ENCODE data around the gene NUMB. TPM values are rescaled to one million over a fixed set of nuclear protein-coding genes. Genes with fewer than 3 reads are reported as not detected.

The NUMB gene
- total and polyA plus RNA-seq, 2 of the 4 experiments (the other 2 are of a cell fraction): 45.9 to 114 TPM

DNA sequence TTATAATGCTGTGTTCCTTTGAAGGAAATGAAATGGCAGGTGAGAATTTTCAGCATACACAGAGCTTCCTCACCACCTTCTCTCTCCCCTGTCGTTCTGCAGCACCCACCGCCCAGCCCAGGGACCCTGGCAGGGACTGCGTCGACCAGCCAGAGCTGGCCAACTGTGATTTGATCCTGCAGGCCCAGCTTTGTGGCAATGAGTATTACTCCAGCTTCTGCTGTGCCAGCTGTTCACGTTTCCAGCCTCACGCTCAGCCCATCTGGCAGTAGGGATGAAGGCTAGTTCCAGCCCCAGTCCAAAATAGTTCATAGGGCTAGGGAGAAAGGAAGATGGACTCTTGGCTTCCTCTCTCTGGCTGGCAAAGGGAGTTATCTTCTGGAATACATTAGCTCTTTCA, 186.0 kb downstream of the NUMB start:
- H3K9ac ChIP-seq (ENCODE audit: low read depth, low read length): no peak overlapping the region
- no TSS peak for BruUV-seq (replicated peaks)
- no peak overlapping the region for H4K8ac ChIP-seq (ENCODE audit: low read depth in 2 of 2, low read length in 2 of 2)
- no peak overlapping the region for H3K4ac ChIP-seq (ENCODE audit: low read depth, low read length)
- H3K9me1 ChIP-seq (ENCODE audit: insufficient read depth, low read length): peaks cover 2% of the 10 kb centered on the region; the same call in 1 of the 2 replicates
- H3K14ac ChIP-seq (replicated peaks; ENCODE audit: low read depth, low read length): no peak overlapping the region
- TF ChIP-seq, protein P1, sequence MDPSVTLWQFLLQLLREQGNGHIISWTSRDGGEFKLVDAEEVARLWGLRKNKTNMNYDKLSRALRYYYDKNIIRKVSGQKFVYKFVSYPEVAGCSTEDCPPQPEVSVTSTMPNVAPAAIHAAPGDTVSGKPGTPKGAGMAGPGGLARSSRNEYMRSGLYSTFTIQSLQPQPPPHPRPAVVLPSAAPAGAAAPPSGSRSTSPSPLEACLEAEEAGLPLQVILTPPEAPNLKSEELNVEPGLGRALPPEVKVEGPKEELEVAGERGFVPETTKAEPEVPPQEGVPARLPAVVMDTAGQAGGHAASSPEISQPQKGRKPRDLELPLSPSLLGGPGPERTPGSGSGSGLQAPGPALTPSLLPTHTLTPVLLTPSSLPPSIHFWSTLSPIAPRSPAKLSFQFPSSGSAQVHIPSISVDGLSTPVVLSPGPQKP (IDR thresholded peaks at IDR 0.05; ENCODE audit: borderline replicate concordance, low read depth, low read length): no peak
- TF ChIP-seq MAZ (IDR thresholded peaks at IDR 0.05; ENCODE audit: borderline replicate concordance, low read depth, low read length) (no peak), SMC3 (IDR thresholded peaks at IDR 0.05; ENCODE audit: low read depth, low read length) (no peak), FOS (IDR thresholded peaks at IDR 0.05; ENCODE audit: low read depth, low read length) (no peak), RFX5 (IDR thresholded peaks at IDR 0.05; ENCODE audit: low read depth, low read length) (no peak), NFE2L2 (IDR thresholded peaks at IDR 0.05; ENCODE audit: low read depth, low read length) (no peak), MAFK (IDR thresholded peaks at IDR 0.05; ENCODE audit: low read depth, low read length) (no peak), RCOR1 (IDR thresholded peaks at IDR 0.05; ENCODE audit: insufficient replicate concordance, low read length) (no peak), BHLHE40 (IDR thresholded peaks at IDR 0.05; ENCODE audit: low read depth, low read length) (no peak), CHD1 (IDR thresholded peaks at IDR 0.05; ENCODE audit: low read depth, low read length) (no peak), POLR2A (IDR thresholded peaks at IDR 0.05; ENCODE audit: low read depth, low read length) (no peak), MXI1 (IDR thresholded peaks at IDR 0.05; ENCODE audit: borderline replicate concordance, low read depth, low read length) (no peak), CEBPB (IDR thresholded peaks at IDR 0.05; ENCODE audit: low read depth, low read length) (no peak), RAD21 (IDR thresholded peaks at IDR 0.05; ENCODE audit: low read length) (no peak)
- TF ChIP-seq, protein P2, sequence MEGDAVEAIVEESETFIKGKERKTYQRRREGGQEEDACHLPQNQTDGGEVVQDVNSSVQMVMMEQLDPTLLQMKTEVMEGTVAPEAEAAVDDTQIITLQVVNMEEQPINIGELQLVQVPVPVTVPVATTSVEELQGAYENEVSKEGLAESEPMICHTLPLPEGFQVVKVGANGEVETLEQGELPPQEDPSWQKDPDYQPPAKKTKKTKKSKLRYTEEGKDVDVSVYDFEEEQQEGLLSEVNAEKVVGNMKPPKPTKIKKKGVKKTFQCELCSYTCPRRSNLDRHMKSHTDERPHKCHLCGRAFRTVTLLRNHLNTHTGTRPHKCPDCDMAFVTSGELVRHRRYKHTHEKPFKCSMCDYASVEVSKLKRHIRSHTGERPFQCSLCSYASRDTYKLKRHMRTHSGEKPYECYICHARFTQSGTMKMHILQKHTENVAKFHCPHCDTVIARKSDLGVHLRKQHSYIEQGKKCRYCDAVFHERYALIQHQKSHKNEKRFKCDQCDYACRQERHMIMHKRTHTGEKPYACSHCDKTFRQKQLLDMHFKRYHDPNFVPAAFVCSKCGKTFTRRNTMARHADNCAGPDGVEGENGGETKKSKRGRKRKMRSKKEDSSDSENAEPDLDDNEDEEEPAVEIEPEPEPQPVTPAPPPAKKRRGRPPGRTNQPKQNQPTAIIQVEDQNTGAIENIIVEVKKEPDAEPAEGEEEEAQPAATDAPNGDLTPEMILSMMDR (conservative IDR thresholded peaks at IDR 0.05; ENCODE audit: low read depth, low read length): no peak
- TF ChIP-seq, protein P3, sequence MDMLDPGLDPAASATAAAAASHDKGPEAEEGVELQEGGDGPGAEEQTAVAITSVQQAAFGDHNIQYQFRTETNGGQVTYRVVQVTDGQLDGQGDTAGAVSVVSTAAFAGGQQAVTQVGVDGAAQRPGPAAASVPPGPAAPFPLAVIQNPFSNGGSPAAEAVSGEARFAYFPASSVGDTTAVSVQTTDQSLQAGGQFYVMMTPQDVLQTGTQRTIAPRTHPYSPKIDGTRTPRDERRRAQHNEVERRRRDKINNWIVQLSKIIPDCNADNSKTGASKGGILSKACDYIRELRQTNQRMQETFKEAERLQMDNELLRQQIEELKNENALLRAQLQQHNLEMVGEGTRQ (IDR thresholded peaks at IDR 0.05; ENCODE audit: low read depth, low read length): no peak
- H3K23ac ChIP-seq (ENCODE audit: low read depth, low read length): no peak overlapping the region
- H3K36me3 ChIP-seq (ENCODE audit: control insufficient read depth, insufficient read depth, low read length): peaks cover 31% of the 10 kb centered on the region
- no peak overlapping the region for H2BK120ac ChIP-seq (ENCODE audit: low read depth, low read length)
- H3K9me3 ChIP-seq (ENCODE audit: control insufficient read depth, insufficient read depth, low read length): no peaks in the 10 kb centered on the region
- no peaks in the 10 kb centered on the region for H4K20me1 ChIP-seq (ENCODE audit: insufficient read depth, low read length)
- H3K4me3 ChIP-seq (ENCODE audit: insufficient read depth, low read depth, low read length): no peak overlapping the region
- ATAC-seq (ENCODE audit: low read depth): no peak
- no peak overlapping the region for H4K5ac ChIP-seq (ENCODE audit: low read depth, low read length)
- H2AK9ac ChIP-seq (replicated peaks; ENCODE audit: low read depth, low read length, poor library complexity): no peak overlapping the region
- no peak overlapping the region for H3K18ac ChIP-seq (ENCODE audit: low read depth, low read length)
- no peak overlapping the region for H2BK15ac ChIP-seq (ENCODE audit: low read depth, low read length)
- H3K4me2 ChIP-seq (ENCODE audit: low read depth, low read length): no peak overlapping the region
- POLR2A ChIA-PET (ENCODE audit: unreplicated experiment): interaction anchor here (0.6 kb wide), 1 partner anchor 186 kb away, joined by 4 read pairs; no protein-coding TSS in a partner anchor
- peaks cover 0 to 6% of the 10 kb centered on the region in 2 experiments; a peak in 1 of 4 replicates for H3K79me1 ChIP-seq (ENCODE audit: low read depth in 1 of 2, low read length in 2 of 2)
- CTCF ChIA-PET: interaction anchor here (1.1 kb wide), 1 partner anchor 22 kb away, joined by 3 read pairs; no protein-coding TSS in a partner anchor
- H2BK20ac ChIP-seq (ENCODE audit: low read depth, low read length): no peak overlapping the region
- H2AFZ ChIP-seq (replicated peaks; ENCODE audit: low read length, poor library complexity): no peak overlapping the region
- H3K56ac ChIP-seq (ENCODE audit: extremely low read depth, insufficient read depth, low read length): no peak overlapping the region
- DNase-seq: no peak
- H4K91ac ChIP-seq (ENCODE audit: insufficient read depth, low read depth, low read length): no peak overlapping the region
- dilution Hi-C loops (cut with HindIII; ENCODE audit: low sequenced_read_pairs, unreplicated experiment) (no loop called here), intact Hi-C loops (cut with micrococcal nuclease) (no loop called here), in situ Hi-C loops (cut with MboI; ENCODE audit: low sequenced_read_pairs) (no loop called here)
- H2AK5ac ChIP-seq (ENCODE audit: low read depth, low read length): no peak overlapping the region
- H3K27me3 ChIP-seq (ENCODE audit: control insufficient read depth, insufficient read depth, low read length): no peaks in the 10 kb centered on the region
- peaks cover 4% of the 10 kb centered on the region for H3K4me1 ChIP-seq (ENCODE audit: control insufficient read depth, insufficient read depth, low read length)
- no peak overlapping the region for H3K27ac ChIP-seq (ENCODE audit: insufficient read depth, low read length)
- H2BK5ac ChIP-seq (ENCODE audit: low read depth, low read length, poor library complexity, severe bottlenecking): no peak overlapping the region
- WGBS, 2 experiments (ENCODE audit: extremely low coverage in 2 of 2, insufficient read length in 1 of 2): 84% methylated on average over 4 of the region's 6 CpGs; no CpG with 5 or more reads in 1 of the 2 experiments

All from IMR-90 (cell line).